Measurements from ENCODE around the gene RFLNA.

RFLNA gene

DNA sequence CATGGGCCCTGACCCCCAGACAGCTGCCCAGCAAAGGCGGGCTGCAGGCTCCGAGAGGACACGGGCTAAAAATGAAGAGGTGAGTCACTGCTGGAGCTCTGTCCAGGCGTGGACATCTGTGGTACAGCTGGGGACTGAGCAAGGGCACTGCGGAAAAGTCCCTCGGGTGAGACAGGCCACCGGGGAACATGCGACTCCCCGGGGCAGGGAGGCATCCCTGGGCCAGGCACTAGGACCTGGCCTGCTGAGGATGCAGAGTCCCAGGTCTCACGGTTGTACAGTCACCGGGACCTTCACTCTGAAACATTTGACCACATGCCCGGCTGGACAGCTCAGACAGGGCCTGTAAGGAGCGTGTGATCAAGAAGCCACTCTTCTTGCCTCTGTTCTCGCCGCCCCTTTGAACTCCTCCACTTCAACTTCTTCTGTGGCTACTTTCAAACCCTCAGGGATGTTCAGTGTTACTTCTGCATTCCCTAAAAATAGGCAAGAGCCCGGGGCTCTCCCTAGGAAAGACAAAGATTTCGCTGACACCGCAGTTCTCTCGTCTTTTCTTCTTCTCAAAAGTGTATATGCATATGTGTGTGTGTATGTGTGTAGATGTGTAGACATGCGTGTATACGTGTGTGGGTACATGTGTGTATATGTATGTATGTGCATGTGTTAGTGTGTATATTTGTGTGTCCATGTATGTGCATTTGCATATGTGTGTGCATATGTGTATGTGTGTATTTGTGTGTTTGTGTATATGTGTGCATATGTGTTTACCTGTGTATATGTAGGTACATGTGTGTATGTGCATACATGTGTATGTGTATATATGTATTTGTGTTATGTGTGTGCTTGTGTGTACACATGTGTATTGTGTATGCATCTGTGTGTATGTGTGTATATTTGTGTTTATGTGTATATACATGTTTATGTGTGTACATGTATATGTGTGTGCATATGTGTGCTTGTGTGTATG is 5.0 kb upstream of the RFLNA start:
- TF ChIP-seq, protein P1, sequence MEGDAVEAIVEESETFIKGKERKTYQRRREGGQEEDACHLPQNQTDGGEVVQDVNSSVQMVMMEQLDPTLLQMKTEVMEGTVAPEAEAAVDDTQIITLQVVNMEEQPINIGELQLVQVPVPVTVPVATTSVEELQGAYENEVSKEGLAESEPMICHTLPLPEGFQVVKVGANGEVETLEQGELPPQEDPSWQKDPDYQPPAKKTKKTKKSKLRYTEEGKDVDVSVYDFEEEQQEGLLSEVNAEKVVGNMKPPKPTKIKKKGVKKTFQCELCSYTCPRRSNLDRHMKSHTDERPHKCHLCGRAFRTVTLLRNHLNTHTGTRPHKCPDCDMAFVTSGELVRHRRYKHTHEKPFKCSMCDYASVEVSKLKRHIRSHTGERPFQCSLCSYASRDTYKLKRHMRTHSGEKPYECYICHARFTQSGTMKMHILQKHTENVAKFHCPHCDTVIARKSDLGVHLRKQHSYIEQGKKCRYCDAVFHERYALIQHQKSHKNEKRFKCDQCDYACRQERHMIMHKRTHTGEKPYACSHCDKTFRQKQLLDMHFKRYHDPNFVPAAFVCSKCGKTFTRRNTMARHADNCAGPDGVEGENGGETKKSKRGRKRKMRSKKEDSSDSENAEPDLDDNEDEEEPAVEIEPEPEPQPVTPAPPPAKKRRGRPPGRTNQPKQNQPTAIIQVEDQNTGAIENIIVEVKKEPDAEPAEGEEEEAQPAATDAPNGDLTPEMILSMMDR (conservative IDR thresholded peaks at IDR 0.05; ENCODE audit: low read depth, low read length) = no peak
- H3K4me3 ChIP-seq (ENCODE audit: low read depth, low read length) = no peak overlapping the region
- DNase-seq (ENCODE audit: low read depth) = peak; percentile 21

DNA sequence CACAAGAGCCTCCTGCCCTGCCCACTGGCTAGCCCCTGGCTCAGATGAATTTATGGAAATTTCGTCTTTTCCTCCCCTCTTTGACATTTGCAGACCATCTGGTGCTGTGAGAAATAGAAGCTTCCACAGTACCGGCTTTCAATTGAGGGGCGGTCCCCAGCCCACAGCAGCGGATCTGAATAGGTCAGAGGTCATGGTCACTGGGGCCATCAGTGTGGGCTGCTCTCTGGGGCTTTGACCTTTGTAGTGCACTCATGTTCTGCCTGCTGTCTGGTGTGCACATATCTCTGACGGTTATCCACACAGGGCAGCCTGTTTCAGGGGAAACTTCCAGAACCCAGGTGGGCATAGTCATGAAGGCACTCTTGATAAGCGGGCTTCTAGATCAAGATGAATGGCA is 2.5 kb upstream of the RFLNA start:
- no peak for DNase-seq (ENCODE audit: low read depth)
- TF ChIP-seq, protein P1 (conservative IDR thresholded peaks at IDR 0.05; ENCODE audit: low read depth, low read length) = no peak
- no peak overlapping the region for H3K4me3 ChIP-seq (ENCODE audit: low read depth, low read length)

DNA sequence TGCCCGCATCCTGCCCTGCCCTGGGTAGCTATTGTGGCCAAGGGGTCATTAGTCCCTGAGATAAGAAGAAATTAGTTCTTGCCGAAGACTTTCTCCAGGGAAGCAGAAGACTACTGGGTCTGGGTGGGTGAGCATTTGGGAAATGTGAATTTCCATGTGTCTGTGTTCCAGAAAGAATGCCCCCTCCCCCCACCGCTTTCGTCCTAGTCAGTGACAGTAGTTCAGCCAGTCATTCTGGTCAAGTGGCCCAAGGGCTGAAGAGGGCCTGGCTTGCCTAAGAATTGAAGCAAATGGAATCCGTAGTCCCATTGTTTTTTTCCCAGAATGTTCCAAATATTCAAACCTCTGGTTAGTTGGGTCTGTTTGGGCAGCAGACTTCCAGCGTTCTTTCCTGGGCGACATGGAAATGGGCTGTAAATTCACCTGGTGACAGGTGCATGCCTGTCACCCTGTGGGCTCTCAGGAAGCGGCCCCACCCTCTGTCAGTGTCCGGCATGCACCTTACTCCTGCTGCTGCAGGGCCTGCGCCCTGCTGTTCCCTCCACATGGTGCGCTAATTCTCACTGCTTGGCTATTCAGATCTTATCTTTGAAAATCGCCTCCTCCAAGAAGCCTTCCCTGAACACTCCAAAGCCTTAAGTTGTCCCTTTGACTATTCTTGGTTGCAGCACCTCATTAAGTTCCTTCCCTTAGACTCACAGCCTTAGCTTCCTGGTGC is 1.4 kb upstream of the RFLNA start:
- TF ChIP-seq, protein P1 (conservative IDR thresholded peaks at IDR 0.05; ENCODE audit: low read depth, low read length) = no peak
- no peak for DNase-seq (ENCODE audit: low read depth)
- no peak overlapping the region for H3K4me3 ChIP-seq (ENCODE audit: low read depth, low read length)

DNA sequence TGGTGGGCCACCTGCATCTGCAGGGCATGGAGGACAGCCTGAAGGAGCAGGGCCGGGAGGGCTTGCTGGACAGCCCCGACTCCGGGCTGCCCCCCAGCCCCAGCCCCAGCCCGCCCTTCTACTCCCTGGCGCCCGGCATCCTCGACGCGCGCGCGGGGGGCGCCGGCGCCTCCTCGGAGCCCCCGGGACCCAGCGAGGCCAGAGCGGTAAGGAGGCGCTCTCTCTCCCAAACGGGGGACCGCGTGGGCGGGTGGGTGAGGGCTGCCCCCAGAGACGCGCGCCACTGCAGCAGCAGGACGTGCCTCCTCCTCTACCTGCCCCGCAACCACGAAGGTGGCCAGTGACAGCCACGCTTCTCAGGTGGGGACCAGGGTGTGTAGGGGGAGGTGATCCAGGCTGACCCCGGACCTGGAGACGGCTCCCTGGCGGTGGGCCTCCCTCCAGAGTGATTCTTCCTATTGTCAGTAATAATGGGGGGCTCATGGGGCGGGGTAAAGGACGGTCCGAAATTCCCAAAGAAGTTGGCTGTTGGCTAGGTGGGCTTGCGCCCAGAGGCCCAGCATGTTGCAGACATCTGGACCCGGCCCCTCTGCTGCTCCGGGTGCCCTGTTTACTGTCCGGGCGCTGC is 652 bp downstream of the RFLNA start:
- TF ChIP-seq, protein P1 (conservative IDR thresholded peaks at IDR 0.05; ENCODE audit: low read depth, low read length) = no peak
- peak overlapping the region; percentile 55 for H3K4me3 ChIP-seq (ENCODE audit: low read depth, low read length)
- DNase-seq (ENCODE audit: low read depth) = no peak

DNA sequence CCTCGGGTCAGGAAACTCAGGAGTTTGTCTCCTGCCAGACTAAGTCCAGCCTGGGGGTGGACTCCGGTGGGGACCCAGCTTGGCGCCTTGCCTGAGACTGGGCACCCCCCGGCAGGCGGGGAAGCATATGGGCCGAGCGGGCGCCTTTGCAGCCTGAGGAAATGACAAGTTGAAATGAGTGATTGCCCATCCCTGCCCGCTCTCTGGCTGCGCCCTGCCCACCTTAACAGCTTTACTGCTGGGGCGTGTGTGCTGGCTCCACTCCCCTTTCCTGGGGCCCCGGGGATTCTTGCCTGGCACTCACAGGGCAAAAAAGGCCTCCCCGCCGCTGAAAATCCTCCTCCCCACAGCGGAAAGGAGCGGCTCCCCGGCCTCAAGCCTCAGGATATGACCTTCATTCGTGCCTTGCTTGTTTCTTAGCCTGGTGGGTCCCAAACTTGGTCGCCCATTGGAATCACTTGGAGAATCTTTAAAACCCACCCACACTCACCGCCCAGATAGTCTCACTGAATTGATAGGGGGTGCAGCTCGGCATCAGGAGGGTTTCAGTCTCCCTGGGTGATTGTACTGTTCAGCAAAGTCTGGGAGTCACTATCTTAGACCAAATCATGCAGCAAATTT is 1.5 kb downstream of the RFLNA start:
- DNase-seq (ENCODE audit: low read depth) = no peak
- H3K4me3 ChIP-seq (ENCODE audit: low read depth, low read length) = peak overlapping the region; percentile 51
- TF ChIP-seq, protein P1 (conservative IDR thresholded peaks at IDR 0.05; ENCODE audit: low read depth, low read length) = no peak

DNA sequence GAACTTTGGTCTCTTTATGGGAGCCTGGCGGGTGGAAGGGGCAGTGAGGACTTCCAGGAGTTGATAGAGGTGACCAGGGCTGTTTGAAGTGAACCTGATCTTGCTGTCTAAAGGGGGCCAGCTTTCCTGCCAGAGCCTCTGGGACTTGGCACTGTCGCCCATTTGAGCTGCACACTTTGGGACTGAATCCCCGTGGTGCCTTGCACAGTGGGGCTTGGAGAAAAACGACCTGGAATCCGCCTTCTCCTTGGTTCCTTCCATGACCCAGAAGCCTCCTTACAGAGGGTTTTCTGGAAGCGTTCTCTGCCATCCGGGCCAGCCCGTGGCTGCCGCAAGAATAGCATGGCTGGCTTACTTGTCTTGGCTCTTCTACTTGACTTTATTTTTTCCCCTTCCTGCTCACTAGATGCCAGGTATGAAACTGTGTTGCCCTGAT is 2.0 kb downstream of the RFLNA start:
- H3K4me3 ChIP-seq (ENCODE audit: low read depth, low read length) = peak overlapping the region; percentile 51

More for the DNA sequence above, 2.0 kb downstream of the RFLNA start:
- DNase-seq (ENCODE audit: low read depth) = no peak
- TF ChIP-seq, protein P1 (conservative IDR thresholded peaks at IDR 0.05; ENCODE audit: low read depth, low read length) = no peak

All from choroid plexus epithelial cell (primary cell).